ENCODE data around the gene IL31RA.
"Not testable (repeated sequence)": the region's sequence is repeated elsewhere in the genome, so short reads cannot be mapped to it uniquely, and the experiment has no call there.

The IL31RA gene

GRCh38 chr5:55935371-55935770, 84.2 kb downstream of the IL31RA start:
- no peak for TF ChIP-seq CTCF (IDR thresholded peaks at IDR 0.05; ENCODE audit: control insufficient read depth, extremely low read depth, insufficient read depth)
- H3K4me3 ChIP-seq (ENCODE audit: low read depth, low read length), result no peak overlapping the region
- DNase-seq (ENCODE audit: low read depth), result no peak

GRCh38 chr5:55936100-55936693, 85.0 kb downstream of the IL31RA start:
- no peak overlapping the region for H3K4me3 ChIP-seq (ENCODE audit: low read depth, low read length)
- peak; percentile 91 for TF ChIP-seq CTCF (IDR thresholded peaks at IDR 0.05; ENCODE audit: control insufficient read depth, extremely low read depth, insufficient read depth)
- peak; percentile 71 for DNase-seq (ENCODE audit: low read depth)

DNA sequence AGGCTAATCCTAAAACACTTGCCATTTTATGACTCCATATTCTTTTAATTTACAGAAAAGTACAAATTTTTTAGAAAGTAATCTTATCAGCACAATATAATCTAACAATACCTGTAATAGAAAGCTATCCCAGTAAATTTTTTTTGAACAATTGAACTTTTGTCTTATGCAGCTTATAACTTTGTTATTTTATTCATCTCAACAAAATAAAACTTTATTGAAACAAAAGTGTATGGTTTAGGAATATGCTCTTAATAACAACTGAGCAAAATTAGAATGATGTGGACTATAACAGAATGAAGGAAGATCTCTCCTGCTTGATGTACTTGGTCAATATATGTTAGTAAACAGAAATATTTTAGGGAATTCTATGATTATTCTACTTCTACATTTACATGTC, 86.4 kb downstream of the IL31RA start:
- not testable (repeated sequence) for DNase-seq (ENCODE audit: low read depth); H3K4me3 ChIP-seq (ENCODE audit: low read depth, low read length)

- DNase-seq (ENCODE audit: low read depth); H3K4me3 ChIP-seq (ENCODE audit: low read depth, low read length): not testable (repeated sequence)
Measured at GRCh38 chr5:55941154-55941553, 90.0 kb downstream of the IL31RA start.

GRCh38 chr5:55959208-55959607, 108.1 kb downstream of the IL31RA start:
- H3K4me3 ChIP-seq (ENCODE audit: low read depth, low read length), result no peak overlapping the region
- DNase-seq (ENCODE audit: low read depth), result no peak
- no peak for TF ChIP-seq CTCF (IDR thresholded peaks at IDR 0.05; ENCODE audit: control insufficient read depth, extremely low read depth, insufficient read depth)

DNA sequence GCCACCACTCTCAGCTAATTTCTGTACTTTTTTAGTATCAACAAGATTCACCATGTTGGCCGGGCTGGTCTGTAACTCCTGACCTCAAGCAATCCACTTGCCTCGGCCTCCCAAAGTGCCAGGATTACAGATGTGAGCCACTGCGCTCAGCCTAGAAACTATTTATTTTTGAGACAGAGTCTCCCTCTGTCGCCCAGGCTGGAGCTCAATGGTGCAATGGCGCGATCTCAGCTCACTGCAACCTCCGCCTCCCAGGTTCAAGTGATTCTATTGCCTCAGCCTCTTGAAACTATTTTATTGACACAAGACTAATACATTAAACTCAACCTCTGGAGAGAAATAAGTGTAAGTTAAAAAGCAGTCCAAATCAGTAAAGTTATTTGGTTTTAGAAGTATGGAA, 109.6 kb downstream of the IL31RA start:
- no peak overlapping the region for H3K4me3 ChIP-seq (ENCODE audit: low read depth, low read length)
- no peak for TF ChIP-seq CTCF (IDR thresholded peaks at IDR 0.05; ENCODE audit: control insufficient read depth, extremely low read depth, insufficient read depth)
- DNase-seq (ENCODE audit: low read depth), result no peak

GRCh38 chr5:55965525-55965924, 114.4 kb downstream of the IL31RA start:
- TF ChIP-seq CTCF (IDR thresholded peaks at IDR 0.05; ENCODE audit: control insufficient read depth, extremely low read depth, insufficient read depth), result no peak
- no peak overlapping the region for H3K4me3 ChIP-seq (ENCODE audit: low read depth, low read length)
- DNase-seq (ENCODE audit: low read depth), result no peak

GRCh38 chr5:55966284-55966683, 115.1 kb downstream of the IL31RA start:
- TF ChIP-seq CTCF (IDR thresholded peaks at IDR 0.05; ENCODE audit: control insufficient read depth, extremely low read depth, insufficient read depth), result no peak
- H3K4me3 ChIP-seq (ENCODE audit: low read depth, low read length), result no peak overlapping the region
- DNase-seq (ENCODE audit: low read depth), result no peak

Data from LNCaP clone FGC (cell line).